ENCODE data around the gene CSK.

The CSK gene

GRCh38 chr15:74802862-74803447 lies 21.1 kb downstream of the CSK start:
- no peak for DNase-seq

GRCh38 chr15:74804935-74805334 lies 23.1 kb downstream of the CSK start:
- DNase-seq, result no peak

- DNase-seq, result no peak
These were observed 25.4 kb downstream of the CSK start for GRCh38 chr15:74807282-74807681.

- DNase-seq, result no peak
These were observed 26.4 kb downstream of the CSK start for GRCh38 chr15:74808078-74808839.

GRCh38 chr15:74808840-74809229 lies 27.0 kb downstream of the CSK start:
- no peak for DNase-seq

- DNase-seq, result no peak
These were observed 27.4 kb downstream of the CSK start for GRCh38 chr15:74809242-74809641.

- no peak for DNase-seq
These were observed 28.1 kb downstream of the CSK start for GRCh38 chr15:74809956-74810355.

GRCh38 chr15:74812533-74812932 lies 30.7 kb downstream of the CSK start, which contains the start of gene LMAN1L:
Gene LMAN1L, plus strand, starts transcription at chr15:74812835. Its CDS starts 20 bp downstream, at chr15:74812855.
- DNase-seq, result no peak

GRCh38 chr15:74815121-74815934 lies 33.4 kb downstream of the CSK start:
- DNase-seq, result no peak

- no peak for DNase-seq
These were observed 34.1 kb downstream of the CSK start for GRCh38 chr15:74815961-74816360.

- DNase-seq, result no peak
These were observed 34.9 kb downstream of the CSK start for GRCh38 chr15:74816624-74817369.

GRCh38 chr15:74817370-74817737 lies 35.5 kb downstream of the CSK start:
- no peak for DNase-seq

- DNase-seq, result no peak
These were observed 38.2 kb downstream of the CSK start for GRCh38 chr15:74820056-74820455.

- DNase-seq, result no peak
These were observed 39.4 kb downstream of the CSK start for GRCh38 chr15:74821091-74821789.

GRCh38 chr15:74821790-74822158 lies 39.9 kb downstream of the CSK start:
- no peak for DNase-seq

- DNase-seq, result no peak
These were observed 40.4 kb downstream of the CSK start for GRCh38 chr15:74822233-74822632.

GRCh38 chr15:74823324-74823723 lies 41.4 kb downstream of the CSK start:
- DNase-seq, result no peak

GRCh38 chr15:74824976-74825375 lies 43.1 kb downstream of the CSK start:
- no peak for DNase-seq

- DNase-seq, result no peak
These were observed 44.0 kb downstream of the CSK start for GRCh38 chr15:74825866-74826265.

GRCh38 chr15:74826364-74826819 lies 44.5 kb downstream of the CSK start, which contains the start of gene CPLX3:
Gene CPLX3, plus strand, starts transcription at chr15:74826627. Its CDS starts 77 bp downstream, at chr15:74826704.
- DNase-seq, result peak; percentile 14

GRCh38 chr15:74826921-74827320 lies 45.0 kb downstream of the CSK start:
- no peak for DNase-seq

GRCh38 chr15:74827614-74828013 lies 45.7 kb downstream of the CSK start:
- no peak for DNase-seq

All from CD4-positive, alpha-beta T cell treated with Interleukin-4 for 4 hours (primary cell).